MM.1S (cell line): ENCODE results near the gene DVL1.
A peak's percentile ranks its signal among the peaks of the same experiment; 100 is the strongest.

Experiments used
- DNase-seq: peaks from one replicate; pipeline ENCODE4 v3.0.0-alpha.2; 2015
- H2AFZ ChIP-seq: fragments of 300-600 bp; sonication (generic); 2 replicates; pipeline ENCODE4 v1.6.0; 2016; ENCODE audit warnings: antibody characterized with exemption, low read length
- H3F3A ChIP-seq: fragments of 300-600 bp; sonication (generic); 2 replicates; pipeline ENCODE4 v1.6.1; 2016; ENCODE audit warnings: mild to moderate bottlenecking, antibody characterized with exemption, low read length, moderate library complexity, mixed read lengths; ENCODE audit not compliant: insufficient read depth
- H3K27ac ChIP-seq: fragments of 300-600 bp; sonication (generic); 2 replicates; pipeline ENCODE4 v1.5.1; 2016; ENCODE audit warnings: mild to moderate bottlenecking, low read length
- H3K27me3 ChIP-seq: fragments of 300-600 bp; sonication (generic); replicated peaks from 2 replicates; pipeline ENCODE4 v1.6.0; 2016; ENCODE audit warnings: low read length; ENCODE audit not compliant: insufficient read depth
- H3K36me3 ChIP-seq: fragments of 300-600 bp; sonication (generic); replicated peaks from 2 replicates; pipeline ENCODE4 v1.6.1; 2016; ENCODE audit warnings: mild to moderate bottlenecking, low read length, mixed read lengths; ENCODE audit not compliant: insufficient read depth
- H3K4me1 ChIP-seq: fragments of 300-600 bp; sonication (generic); 2 replicates; pipeline ENCODE4 v1.6.1; 2016; ENCODE audit warnings: low read length, mixed read lengths
- H3K4me2 ChIP-seq: fragments of 300-600 bp; sonication (generic); 2 replicates; pipeline ENCODE4 v1.6.0; 2016; ENCODE audit warnings: low read depth, low read length
- H3K4me3 ChIP-seq: fragments of 300-600 bp; sonication (generic); 2 replicates; pipeline ENCODE4 v1.5.1; 2016; ENCODE audit warnings: low read length, mixed read lengths
- H3K79me2 ChIP-seq: fragments of 300-600 bp; sonication (generic); 2 replicates; pipeline ENCODE4 v1.6.1; 2016; ENCODE audit warnings: mixed run types, low read length, mixed read lengths
- H3K9ac ChIP-seq: fragments of 300-600 bp; sonication (generic); 2 replicates; pipeline ENCODE4 v1.6.1; 2016; ENCODE audit warnings: low read length, mixed read lengths
- H3K9me2 ChIP-seq: fragments of 300-600 bp; sonication (generic); replicated peaks from 2 replicates; pipeline ENCODE4 v1.6.1; 2016; ENCODE audit warnings: mild to moderate bottlenecking, low read length, mixed read lengths; ENCODE audit not compliant: insufficient read depth
- H3K9me3 ChIP-seq: fragments of 300-600 bp; sonication (generic); replicated peaks from 2 replicates; pipeline ENCODE4 v1.6.1; 2016; ENCODE audit warnings: mild to moderate bottlenecking, low read length, mixed read lengths; ENCODE audit not compliant: insufficient read depth
- H4K20me1 ChIP-seq: fragments of 300-600 bp; sonication (generic); 2 replicates; pipeline ENCODE4 v1.6.1; 2016; ENCODE audit warnings: mild to moderate bottlenecking, low read length, moderate library complexity, mixed read lengths; ENCODE audit not compliant: insufficient read depth
- EZH2 ChIP-seq: fragments of 300-600 bp; sonication (generic); optimal IDR thresholded peaks from 2 replicates; pipeline ENCODE3; 2017; ENCODE audit warnings: low read depth, mild to moderate bottlenecking, antibody characterized with exemption, low read length, mixed read lengths
- EZH2phosphoT487 ChIP-seq: fragments of 300-600 bp; sonication (generic); IDR thresholded peaks from 2 replicates; pipeline ENCODE4 v1.6.1; 2018; ENCODE audit warnings: antibody characterized with exemption, low read length
- TF ChIP-seq, protein P1 (sequence below): fragments of 300-600 bp; sonication (generic); IDR thresholded peaks from 2 replicates; pipeline ENCODE4 v1.5.1; 2016; ENCODE audit warnings: antibody characterized with exemption, low read length, mixed read lengths

Gene DVL1

DNA sequence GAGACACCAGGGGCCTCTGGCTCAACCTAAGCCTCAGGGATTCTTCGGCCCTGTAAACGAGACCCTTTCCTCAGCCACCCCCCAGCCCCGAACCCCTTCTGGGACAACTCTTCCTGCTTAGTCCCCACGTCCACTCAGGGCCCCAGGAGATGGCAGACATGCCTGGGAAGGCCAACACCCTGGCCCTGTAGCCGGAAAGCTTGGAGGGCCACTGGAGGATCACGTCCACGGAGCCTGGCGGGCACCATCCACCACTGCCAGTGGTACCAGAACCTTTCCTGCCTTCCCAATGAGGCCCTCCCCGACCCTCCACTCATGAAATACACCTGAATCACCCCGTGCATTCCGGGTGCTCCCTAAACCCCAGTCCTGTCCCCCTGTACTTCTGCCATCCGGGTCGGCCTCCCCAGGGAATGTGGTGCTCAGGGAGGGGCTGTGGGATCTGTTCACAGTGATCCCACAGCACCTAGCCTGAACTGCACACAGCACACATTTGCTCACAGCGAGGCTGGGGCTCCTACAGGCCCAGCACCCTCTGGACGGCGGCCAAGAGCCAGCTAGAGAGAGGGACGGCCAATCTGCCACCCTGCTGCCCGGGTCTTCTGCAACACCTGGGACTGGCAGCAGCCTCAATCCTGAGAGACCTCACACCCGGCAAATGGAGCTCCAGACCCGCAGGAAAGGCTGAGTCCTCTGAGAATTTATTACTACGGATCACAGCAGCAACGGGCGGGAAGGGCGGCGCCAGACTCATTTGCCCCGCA, 24.0 kb upstream of the DVL1 start:
- H3K9me2 ChIP-seq: no peaks in the 10 kb centered on the region
- no peak for TF ChIP-seq EZH2phosphoT487
- TF ChIP-seq EZH2: no peak
- TF ChIP-seq, protein P1, sequence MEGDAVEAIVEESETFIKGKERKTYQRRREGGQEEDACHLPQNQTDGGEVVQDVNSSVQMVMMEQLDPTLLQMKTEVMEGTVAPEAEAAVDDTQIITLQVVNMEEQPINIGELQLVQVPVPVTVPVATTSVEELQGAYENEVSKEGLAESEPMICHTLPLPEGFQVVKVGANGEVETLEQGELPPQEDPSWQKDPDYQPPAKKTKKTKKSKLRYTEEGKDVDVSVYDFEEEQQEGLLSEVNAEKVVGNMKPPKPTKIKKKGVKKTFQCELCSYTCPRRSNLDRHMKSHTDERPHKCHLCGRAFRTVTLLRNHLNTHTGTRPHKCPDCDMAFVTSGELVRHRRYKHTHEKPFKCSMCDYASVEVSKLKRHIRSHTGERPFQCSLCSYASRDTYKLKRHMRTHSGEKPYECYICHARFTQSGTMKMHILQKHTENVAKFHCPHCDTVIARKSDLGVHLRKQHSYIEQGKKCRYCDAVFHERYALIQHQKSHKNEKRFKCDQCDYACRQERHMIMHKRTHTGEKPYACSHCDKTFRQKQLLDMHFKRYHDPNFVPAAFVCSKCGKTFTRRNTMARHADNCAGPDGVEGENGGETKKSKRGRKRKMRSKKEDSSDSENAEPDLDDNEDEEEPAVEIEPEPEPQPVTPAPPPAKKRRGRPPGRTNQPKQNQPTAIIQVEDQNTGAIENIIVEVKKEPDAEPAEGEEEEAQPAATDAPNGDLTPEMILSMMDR: no peak
- no peaks in the 10 kb centered on the region for H3K27me3 ChIP-seq
- H3K9ac ChIP-seq: no peak overlapping the region
- DNase-seq: no peak
- H4K20me1 ChIP-seq: no peaks in the 10 kb centered on the region
- H3K79me2 ChIP-seq: peaks cover 26% of the 10 kb centered on the region
- peaks cover 16% of the 10 kb centered on the region for H3K4me1 ChIP-seq
- no peaks in the 10 kb centered on the region for H3K9me3 ChIP-seq
- H3K4me2 ChIP-seq: no peak overlapping the region
- no peaks in the 10 kb centered on the region for H3K36me3 ChIP-seq
- no peak overlapping the region for H2AFZ ChIP-seq
- no peak overlapping the region for H3K4me3 ChIP-seq
- peaks cover 15% of the 10 kb centered on the region for H3F3A ChIP-seq
- no peak overlapping the region for H3K27ac ChIP-seq

DNA sequence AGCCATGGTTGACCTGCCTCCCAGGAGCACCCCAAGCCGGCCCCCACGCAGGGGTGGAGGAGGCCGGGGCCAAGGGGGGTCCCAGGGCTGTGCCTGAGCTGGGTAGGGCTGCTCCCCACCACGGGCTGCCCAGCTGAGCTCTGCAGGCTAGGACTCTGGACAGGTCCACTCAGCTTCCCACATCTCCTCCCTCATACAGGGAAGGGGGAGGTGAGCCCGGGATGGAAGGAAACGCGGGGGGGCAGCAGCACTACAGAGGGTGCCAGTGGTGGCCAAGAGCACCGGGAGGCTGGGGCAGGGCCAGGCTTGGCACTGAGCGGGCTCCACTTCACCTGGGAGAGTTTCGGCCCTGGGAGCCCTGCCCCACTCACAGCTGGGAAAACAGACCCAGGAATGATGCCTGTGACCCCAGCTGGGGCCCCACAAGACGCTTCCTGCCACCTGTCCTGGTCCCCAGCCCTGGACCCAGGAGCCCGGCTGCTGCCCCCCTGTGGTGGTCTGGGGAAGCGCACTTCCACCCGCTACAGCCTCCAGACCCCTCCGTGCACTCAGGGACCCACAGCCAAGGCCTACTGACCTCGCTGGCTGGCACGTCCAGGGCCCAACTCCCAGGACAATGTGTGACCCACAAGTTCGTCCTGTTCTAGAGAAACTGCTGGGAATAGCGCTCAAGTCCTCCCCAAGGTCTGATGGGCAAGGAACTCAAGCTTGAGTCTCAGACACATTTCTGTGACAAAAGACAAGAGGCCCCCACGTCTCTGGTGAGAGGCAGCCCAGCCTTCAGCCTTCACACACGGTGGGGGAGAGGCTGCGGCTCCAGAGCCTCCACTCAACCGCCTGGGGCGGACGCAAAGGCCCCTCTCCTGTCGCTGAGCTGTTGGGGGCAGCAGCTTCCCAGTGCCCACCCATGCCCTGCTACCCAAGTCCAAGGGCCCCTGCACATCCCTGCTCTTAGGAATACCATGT, 22.8 kb upstream of the DVL1 start:
- no peaks in the 10 kb centered on the region for H3K36me3 ChIP-seq
- TF ChIP-seq, protein P1: peak; percentile 88
- TF ChIP-seq EZH2 (no peak), EZH2phosphoT487 (no peak)
- H3K4me1 ChIP-seq: peaks cover 16% of the 10 kb centered on the region
- no peaks in the 10 kb centered on the region for H4K20me1 ChIP-seq
- H3K4me3 ChIP-seq: no peak overlapping the region
- peak; percentile 47 for DNase-seq
- no peak overlapping the region for H2AFZ ChIP-seq
- H3K9ac ChIP-seq: no peak overlapping the region
- peaks cover 13% of the 10 kb centered on the region for H3F3A ChIP-seq
- peak overlapping the region; percentile 18; the same call in 1 of the 2 replicates for H3K4me2 ChIP-seq
- H3K9me3 ChIP-seq: no peaks in the 10 kb centered on the region
- H3K27ac ChIP-seq: no peak overlapping the region
- H3K79me2 ChIP-seq: peaks cover 26% of the 10 kb centered on the region
- H3K9me2 ChIP-seq: no peaks in the 10 kb centered on the region
- H3K27me3 ChIP-seq: no peaks in the 10 kb centered on the region

DNA sequence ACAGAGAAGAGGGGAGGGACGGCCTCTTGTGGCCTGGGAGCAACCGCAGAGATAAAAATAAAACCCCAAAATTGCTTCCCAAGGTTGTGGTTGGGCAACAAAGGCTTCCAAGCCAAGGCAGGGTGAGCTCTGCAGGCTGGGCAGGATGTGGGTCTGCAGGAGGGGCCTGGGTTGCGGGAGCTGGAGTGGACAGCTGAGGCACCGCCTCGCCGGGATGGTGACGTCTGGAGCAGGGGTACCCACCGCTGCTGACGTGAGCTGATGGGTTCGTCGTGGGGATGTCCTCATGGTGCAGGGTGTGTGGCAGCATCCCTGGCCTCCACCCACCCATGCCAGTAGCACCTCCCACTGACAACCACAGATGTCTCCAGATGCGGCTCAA, 22.1 kb upstream of the DVL1 start:
- no peak for TF ChIP-seq EZH2phosphoT487
- TF ChIP-seq, protein P1: no peak
- no peak for TF ChIP-seq EZH2
- DNase-seq: no peak
- Histone ChIP-seq H3K9me3 (no peaks in the 10 kb centered on the region), H3K4me3 (no peak overlapping the region), H4K20me1 (no peaks in the 10 kb centered on the region), H3K79me2 (peaks cover 26% of the 10 kb centered on the region), H3K27me3 (no peaks in the 10 kb centered on the region), H3K27ac (no peak overlapping the region), H3F3A (peaks cover 6% of the 10 kb centered on the region), H3K4me1 (peaks cover 16% of the 10 kb centered on the region), H3K36me3 (no peaks in the 10 kb centered on the region), H2AFZ (no peak overlapping the region), H3K9me2 (no peaks in the 10 kb centered on the region), H3K9ac (no peak overlapping the region), H3K4me2 (no peak overlapping the region)
